GM18951 (cell line): ENCODE measurements around the gene MCEE.

Experiments
- POLR2A ChIP-seq: IDR thresholded peaks from 4 replicates; pipeline ENCODE4 v1.6.1; 2011; ENCODE audit warnings: mild to moderate bottlenecking; ENCODE audit not compliant: insufficient read length, insufficient read depth; ENCODE audit errors: extremely low read depth
- in situ Hi-C: fragments of 300-500 bp; cut with MboI; formaldehyde crosslinking; loops from one replicate; pipeline ENCODE4 v1.12.0; 2022; ENCODE audit warnings: low sequenced_read_pairs, mixed read lengths, inconsistent platforms; ENCODE audit not compliant: unreplicated experiment

Gene MCEE

DNA sequence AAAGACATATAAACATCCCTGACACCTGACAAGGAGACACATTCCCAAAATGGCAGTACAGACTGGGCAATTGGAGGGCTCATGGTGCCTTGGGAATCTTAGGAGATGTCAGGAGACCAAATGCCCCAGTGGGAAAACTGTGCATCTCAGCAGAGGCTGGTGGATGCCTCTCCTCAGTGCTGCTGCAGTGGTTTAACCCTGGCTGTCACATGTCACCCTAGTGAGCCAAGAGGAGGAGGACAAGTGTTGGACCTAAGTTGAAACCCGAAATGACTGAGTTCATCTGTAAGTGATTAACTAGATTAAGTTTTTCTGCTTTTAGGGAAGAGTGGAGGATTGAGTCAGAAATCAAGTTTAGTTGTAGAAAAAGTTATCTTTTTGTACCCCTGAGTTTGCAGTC is 66.8 kb downstream of the MCEE start:
- in situ Hi-C loops = no loop called here
- peak; percentile 29 for TF ChIP-seq POLR2A

DNA sequence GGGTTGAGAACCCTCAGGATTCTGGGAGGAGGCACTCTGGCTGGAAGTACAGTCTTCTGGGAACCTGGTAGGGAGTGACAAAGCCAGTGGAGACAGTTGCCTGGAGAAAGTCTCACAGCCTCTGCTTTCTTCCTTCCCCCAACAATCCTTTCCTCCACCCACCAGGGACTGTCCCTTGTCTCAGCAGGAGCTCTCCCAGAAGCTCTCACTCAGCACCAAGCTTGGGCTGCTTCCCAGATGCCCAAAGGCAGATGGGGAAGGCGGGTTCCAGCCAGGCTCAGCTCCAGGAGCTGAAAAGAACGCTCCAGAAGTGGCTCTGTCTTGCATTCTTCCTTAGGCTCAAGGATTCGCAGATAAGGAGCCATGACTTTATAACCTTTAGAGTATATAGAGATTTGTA is 69.2 kb downstream of the MCEE start:
- in situ Hi-C loops = no loop called here
- TF ChIP-seq POLR2A = no peak

DNA sequence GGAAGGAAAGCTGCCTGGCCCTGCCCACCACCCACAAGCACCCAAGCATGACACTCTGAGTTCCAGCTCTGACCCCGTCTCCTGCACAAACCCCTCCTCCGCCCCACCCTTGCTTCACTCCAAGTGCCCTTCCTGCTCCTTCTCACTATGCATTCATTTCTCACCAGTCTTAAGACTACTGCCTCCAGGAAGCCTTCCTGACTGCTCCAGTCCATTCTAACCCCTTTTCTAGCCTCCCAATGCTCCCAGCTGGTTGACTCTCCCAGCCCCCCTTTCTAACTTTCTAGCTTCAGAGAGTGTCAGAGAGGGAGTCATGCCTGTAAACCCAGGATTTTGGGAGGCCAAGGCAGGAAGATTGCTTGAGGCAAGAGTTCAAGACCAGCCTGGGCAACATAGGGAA is 69.8 kb downstream of the MCEE start:
- in situ Hi-C loops = no loop called here

More for the DNA sequence above, 69.8 kb downstream of the MCEE start:
- TF ChIP-seq POLR2A = no peak
